ENCODE data around the gene C1orf198. TPM values are rescaled to one million over a fixed set of nuclear protein-coding genes. Genes with fewer than 3 reads are reported as not detected.

Gene C1orf198
- total RNA-seq, 1 donor from 2014 or later: 27.3 TPM

GRCh38 chr1:230898748-230899147 lies 30.4 kb upstream of the C1orf198 start:
- no peak for DNase-seq
- H3K4me3 Mint-ChIP-seq (ENCODE audit: unreplicated experiment): no peak overlapping the region
- no peak overlapping the region for H3K27ac Mint-ChIP-seq (ENCODE audit: unreplicated experiment)
- H3K9me3 Mint-ChIP-seq (ENCODE audit: unreplicated experiment): no peaks in the 10 kb centered on the region
- H3K36me3 Mint-ChIP-seq (ENCODE audit: unreplicated experiment): no peaks in the 10 kb centered on the region
- H3K4me1 Mint-ChIP-seq (ENCODE audit: low read depth, unreplicated experiment): no peaks in the 10 kb centered on the region
- TF ChIP-seq CTCF (IDR thresholded peaks at IDR 0.05; ENCODE audit: partially characterized antibody, unreplicated experiment): no peak
- H3K27me3 Mint-ChIP-seq (ENCODE audit: unreplicated experiment): peaks cover 3% of the 10 kb centered on the region

GRCh38 chr1:230898144-230898543 lies 29.8 kb upstream of the C1orf198 start:
- Mint-ChIP-seq H3K4me3 (ENCODE audit: unreplicated experiment) (no peak overlapping the region), H3K9me3 (ENCODE audit: unreplicated experiment) (no peaks in the 10 kb centered on the region), H3K36me3 (ENCODE audit: unreplicated experiment) (no peaks in the 10 kb centered on the region), H3K4me1 (ENCODE audit: low read depth, unreplicated experiment) (no peaks in the 10 kb centered on the region), H3K27me3 (ENCODE audit: unreplicated experiment) (peaks cover 3% of the 10 kb centered on the region), H3K27ac (ENCODE audit: unreplicated experiment) (no peak overlapping the region)
- no peak for DNase-seq
- no peak for TF ChIP-seq CTCF (IDR thresholded peaks at IDR 0.05; ENCODE audit: partially characterized antibody, unreplicated experiment)

- TF ChIP-seq CTCF (IDR thresholded peaks at IDR 0.05; ENCODE audit: partially characterized antibody, unreplicated experiment): no peak
- Mint-ChIP-seq H3K4me3 (ENCODE audit: unreplicated experiment) (no peak overlapping the region), H3K4me1 (ENCODE audit: low read depth, unreplicated experiment) (peaks cover 4% of the 10 kb centered on the region), H3K36me3 (ENCODE audit: unreplicated experiment) (no peaks in the 10 kb centered on the region), H3K9me3 (ENCODE audit: unreplicated experiment) (no peaks in the 10 kb centered on the region), H3K27ac (ENCODE audit: unreplicated experiment) (no peak overlapping the region), H3K27me3 (ENCODE audit: unreplicated experiment) (peaks cover 3% of the 10 kb centered on the region)
- DNase-seq: no peak
These were observed 28.5 kb upstream of the C1orf198 start for GRCh38 chr1:230896779-230897178.

- H3K27me3 Mint-ChIP-seq (ENCODE audit: unreplicated experiment): peaks cover 3% of the 10 kb centered on the region
- H3K4me3 Mint-ChIP-seq (ENCODE audit: unreplicated experiment): no peak overlapping the region
- no peak overlapping the region for H3K27ac Mint-ChIP-seq (ENCODE audit: unreplicated experiment)
- no peak for DNase-seq
- peaks cover 5% of the 10 kb centered on the region for H3K4me1 Mint-ChIP-seq (ENCODE audit: low read depth, unreplicated experiment)
- H3K36me3 Mint-ChIP-seq (ENCODE audit: unreplicated experiment): no peaks in the 10 kb centered on the region
- H3K9me3 Mint-ChIP-seq (ENCODE audit: unreplicated experiment): no peaks in the 10 kb centered on the region
- no peak for TF ChIP-seq CTCF (IDR thresholded peaks at IDR 0.05; ENCODE audit: partially characterized antibody, unreplicated experiment)
These were observed 27.1 kb upstream of the C1orf198 start for GRCh38 chr1:230895452-230895851.

GRCh38 chr1:230894664-230895063 lies 26.3 kb upstream of the C1orf198 start:
- no peak overlapping the region for H3K27ac Mint-ChIP-seq (ENCODE audit: unreplicated experiment)
- no peaks in the 10 kb centered on the region for H3K9me3 Mint-ChIP-seq (ENCODE audit: unreplicated experiment)
- peaks cover 1% of the 10 kb centered on the region for H3K27me3 Mint-ChIP-seq (ENCODE audit: unreplicated experiment)
- no peak overlapping the region for H3K4me3 Mint-ChIP-seq (ENCODE audit: unreplicated experiment)
- peaks cover 5% of the 10 kb centered on the region for H3K4me1 Mint-ChIP-seq (ENCODE audit: low read depth, unreplicated experiment)
- DNase-seq: no peak
- no peak for TF ChIP-seq CTCF (IDR thresholded peaks at IDR 0.05; ENCODE audit: partially characterized antibody, unreplicated experiment)
- H3K36me3 Mint-ChIP-seq (ENCODE audit: unreplicated experiment): no peaks in the 10 kb centered on the region
